SIG-M5 (cell line): Measurements from ENCODE around the gene RNF19B.

Source experiments
- DNase-seq: peaks from one replicate; lab custom pipeline; 2025; lab: John Stamatoyannopoulos, UW

The RNF19B gene

DNA sequence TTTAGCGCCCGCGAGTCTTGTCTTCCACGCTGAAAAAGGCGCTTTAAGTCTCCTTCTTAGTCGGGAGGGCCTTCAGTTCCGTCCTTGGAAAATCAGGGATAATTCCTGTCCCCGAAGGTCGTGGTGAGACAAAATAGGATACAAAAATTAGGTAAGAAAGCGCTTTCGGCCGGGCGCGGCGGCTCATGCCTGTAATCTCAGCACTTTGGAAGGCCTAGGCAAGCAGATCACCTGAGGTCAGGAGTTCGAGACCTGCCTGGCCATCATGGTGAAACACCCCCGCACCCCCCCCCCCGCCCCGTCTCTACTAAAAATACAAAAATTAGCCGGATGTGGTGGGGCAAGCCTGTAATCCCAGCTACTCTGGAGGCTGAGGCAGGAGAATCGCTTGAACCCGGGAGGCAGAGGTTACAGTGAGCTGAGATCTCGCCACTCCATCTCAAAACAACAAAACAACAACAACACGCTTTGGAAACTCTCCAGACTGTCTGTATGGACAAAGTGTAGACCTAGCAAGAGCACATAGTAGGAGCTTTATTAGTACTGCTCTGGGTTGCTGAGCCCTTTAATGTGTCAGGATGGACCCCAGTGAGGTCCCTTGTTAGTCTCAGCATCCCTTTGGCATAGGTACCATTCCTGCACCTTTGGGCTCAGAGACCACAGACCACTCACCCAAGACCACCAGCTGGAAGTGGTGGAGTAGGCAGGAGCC lies 62.6 kb downstream of the RNF19B start:
- DNase-seq, result no peak

DNA sequence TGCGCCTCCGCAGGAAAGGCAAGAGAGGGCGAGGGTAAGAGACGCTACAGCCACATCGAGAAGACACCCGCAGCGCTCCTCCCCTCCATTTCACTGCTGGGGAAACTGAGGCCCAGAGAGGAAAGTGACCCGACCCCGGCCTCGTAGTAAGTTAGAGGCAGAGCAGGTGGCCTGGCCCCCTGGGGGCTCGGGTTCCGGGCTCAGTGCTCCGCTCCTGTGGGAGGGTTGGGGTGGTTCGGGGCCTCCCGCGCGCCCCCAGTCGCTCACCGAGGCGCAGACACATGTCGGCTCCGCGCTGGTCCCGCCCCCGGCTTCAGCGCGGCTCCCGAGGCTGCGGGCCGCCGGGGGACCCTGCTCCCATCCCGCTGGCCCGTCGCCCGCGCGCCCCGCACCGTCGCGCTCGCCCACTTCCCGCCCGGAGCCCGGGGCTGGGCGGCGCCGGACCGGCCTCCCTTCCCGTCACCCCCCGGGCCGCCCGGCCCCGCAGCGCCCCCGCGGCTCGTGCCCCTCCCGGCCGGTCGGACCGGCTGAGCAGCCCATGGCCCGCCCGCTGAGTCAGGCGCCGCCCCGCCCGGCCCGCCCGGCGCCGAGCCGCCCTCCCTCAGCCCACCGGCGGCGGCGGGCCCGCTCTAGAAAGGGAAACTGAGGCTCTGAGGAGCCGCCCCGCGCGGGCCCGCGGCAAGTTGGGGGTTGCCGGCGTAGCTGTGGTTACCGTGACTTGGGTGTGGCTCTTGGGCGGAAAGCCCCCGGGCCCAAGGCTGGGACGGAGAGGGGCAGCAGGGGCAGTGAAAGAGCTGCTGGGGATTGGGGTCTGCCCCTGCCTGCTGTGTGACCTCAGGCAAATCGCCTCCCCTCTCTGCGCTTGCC lies 63.4 kb downstream of the RNF19B start, which contains the start of gene TMEM54:
Gene TMEM54 (minus strand): TSS at position 434 of the 867 bp plus-strand sequence. CDS start 151 bp downstream, at position 283.
- no peak for DNase-seq

DNA sequence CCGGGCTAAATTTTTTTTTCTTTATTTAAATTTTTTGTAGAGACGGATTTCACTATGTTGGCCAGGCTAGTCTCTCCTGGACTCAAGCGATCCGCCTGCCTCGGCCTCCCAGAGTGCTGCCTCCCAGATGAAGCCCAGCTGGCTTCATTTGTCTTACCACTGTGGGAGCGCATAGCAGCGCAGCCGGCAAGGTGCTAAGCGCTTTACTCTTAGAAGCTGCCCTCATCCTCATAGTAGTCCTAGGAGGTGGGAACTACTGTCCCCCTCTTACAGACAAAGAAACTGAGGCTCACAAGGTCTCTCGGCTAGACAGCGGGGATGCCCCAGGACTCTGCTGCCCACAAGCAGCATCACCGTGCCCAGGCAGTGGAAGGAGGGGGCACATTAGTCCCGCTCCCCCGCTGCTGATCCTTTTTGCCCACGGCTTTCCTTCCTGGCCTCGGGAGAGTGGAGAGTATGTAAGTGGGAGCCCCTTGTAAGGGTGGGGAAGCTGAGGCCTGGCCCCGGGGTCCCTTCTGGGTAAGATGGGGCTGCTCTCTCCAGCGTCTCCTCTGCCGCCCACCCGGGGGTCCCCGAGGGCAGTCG lies 64.1 kb downstream of the RNF19B start:
- no peak for DNase-seq

DNA sequence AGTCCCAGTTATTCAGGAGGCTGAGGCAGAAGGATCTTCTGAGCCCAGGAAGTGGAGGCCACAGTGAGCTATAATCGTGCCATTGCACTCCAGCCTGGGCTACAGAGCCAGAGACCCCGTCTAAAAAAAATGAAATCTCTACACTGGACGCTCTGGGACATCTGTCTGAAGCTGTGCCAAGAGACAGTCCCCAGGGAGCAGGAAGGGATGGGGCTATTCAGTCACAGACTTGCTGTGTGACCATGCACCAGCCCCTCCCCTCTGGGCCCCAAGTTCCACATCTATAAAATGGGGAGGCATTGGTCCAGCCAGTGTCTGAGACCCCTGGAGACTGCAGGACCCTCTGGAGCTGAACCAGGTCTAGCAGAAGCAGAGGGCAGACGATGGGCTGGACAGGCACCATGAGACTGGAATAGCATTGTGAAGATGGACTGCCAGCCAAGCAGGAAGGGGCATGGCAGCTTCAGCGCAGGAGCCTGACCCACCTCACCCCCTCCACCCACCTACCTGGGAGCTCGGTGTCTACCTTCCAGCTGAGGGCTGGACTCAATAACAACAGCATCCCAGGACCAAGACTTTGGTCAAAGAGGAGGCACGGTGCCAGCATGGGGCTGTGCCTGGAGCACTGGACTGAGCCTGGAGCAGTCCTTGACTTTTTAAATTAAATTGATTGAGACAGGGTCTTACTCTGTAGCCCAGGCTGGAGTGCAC lies 64.9 kb downstream of the RNF19B start:
- no peak for DNase-seq

DNA sequence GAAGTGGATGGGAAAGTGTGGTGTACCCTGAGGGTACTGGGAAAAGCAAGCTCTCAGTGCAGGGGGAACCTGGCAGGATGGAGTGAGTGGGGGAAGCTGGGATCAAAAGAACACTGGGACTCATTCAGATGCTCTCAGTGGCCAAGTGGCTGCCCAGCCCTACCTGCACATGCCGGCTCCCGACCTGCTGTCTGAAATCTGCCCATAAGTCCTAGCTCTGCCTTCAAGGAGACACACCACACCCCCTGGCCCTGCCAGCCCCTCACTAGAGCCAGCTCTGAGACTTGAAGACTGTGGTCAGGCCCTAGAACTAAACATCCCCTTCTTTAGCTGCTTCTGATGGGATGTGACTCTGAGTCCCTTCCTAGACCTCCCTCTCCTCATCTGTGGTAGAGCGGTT lies 65.7 kb downstream of the RNF19B start:
- no peak for DNase-seq

DNA sequence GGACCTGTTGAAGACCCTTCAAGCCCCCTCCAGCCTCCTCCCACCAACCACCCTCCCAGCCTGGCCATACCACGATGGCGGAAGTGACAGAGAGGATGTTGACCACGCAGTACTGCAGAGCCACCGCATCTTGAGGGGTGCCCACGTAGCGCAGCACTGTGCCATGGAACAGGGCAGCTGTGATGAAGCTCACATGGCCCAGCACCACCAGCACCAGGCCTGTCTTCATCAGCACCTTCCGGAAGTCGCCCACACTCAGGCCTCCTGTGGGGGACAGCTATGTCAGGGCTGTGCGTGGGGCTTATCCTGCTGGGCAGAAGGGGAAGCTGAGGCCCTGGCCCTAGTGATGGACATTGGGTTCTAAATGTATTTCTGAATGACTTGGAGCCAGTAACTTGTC lies 66.6 kb downstream of the RNF19B start:
- no peak for DNase-seq

DNA sequence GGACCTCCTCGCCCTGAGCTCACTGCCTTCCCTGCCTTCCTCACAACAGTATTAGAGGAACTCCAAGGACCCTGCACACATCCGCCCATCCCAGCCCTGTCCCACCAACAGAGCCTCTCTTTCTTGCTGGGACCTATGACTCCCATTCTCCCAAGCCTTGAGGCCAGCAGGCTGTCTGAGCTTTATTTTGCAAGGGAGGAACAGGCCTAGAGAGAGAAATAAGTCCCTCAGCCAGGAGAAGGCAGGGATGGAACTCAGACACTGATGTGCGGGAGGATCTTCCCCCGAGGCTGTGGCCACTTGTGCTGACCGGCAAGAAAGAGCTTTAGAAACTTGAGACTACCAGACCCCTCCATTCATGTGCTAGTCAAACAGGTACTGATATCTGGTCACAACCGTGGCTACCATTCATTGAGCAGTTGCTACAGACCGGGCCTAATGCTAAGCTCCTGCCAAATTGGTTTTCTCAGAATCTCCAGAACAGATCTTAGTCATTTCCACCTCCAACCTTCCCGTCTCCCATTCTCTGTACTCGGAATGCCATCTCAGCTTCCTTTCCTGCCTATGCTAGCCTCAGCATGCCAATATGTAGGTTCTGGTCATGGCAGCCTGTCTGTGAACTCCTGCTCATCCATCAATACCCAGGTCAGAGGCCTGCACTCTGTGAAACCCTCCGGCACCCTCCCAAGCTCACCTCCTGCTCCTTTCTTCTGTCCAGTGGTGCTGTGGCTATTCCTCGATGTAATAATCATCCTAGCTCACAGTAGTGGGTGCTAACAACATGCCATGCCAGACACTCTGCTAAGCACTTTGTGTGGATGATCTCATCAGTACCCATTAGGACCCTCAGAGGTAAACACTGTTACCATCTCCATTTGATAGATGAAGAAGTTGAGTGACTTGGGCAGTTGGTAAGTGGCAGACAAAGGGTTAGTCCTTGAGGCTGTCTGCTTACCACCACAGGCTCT lies 67.2 kb downstream of the RNF19B start:
- no peak for DNase-seq

DNA sequence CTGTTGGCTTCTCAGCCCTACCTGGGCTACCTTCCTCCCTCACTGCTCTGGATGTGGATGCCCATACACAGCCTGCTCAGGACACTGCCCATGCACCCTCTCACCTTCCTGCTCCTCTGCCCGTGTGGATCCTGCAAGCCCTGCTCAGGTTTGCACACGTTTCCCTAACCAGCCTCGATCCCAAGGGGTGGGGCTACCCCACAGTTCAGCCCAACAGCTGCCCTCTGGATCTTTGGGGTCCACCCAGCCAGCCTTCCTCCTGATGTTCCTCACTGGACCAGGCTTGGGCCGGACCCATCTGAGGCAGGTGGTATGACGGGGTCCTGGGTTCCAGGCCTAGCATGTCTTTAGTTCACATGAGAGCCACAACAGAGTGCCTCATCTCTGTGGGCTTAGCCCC lies 68.2 kb downstream of the RNF19B start:
- DNase-seq, result no peak

DNA sequence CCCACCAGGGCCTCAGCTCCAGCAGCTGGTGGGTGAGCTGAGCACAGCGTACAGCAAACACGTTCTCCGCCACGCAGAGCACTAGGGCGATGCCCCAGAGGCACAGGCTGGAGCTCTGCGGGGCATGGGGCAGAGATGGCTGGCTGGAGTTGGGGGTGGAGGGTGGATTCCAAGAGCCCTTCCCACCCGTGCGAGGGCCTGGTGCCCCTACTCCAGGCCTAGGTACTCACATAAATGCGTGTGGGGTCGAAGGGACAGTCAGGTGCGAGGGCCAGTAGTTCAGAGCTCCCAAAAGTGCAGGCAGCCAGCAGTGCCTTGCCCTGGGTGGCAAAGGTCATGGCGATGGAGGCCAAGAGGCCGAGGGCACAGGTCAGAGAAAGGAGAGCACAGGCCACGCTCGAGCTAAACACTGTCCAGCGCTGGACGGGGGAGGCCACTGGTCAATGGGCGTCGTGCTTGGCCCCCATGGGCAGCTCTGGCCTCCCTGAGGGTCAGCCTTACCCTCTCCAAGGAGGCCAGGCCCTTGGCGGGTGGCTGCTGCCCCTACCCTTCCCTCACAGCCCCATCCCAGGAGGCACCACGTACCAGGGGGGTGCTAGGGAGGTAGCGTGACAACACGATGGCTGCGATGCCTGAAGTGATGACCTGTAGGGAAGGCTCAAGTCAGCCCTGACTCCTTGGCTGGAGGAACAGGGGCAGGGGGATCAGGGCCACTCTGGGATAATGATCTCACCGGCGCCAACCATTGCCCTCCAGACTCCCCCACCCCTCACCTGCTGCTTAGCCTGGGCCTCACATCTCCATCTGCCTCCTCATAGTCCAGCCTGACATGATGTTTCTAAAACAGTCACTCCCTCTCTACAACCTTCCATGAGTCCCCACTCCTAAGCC lies 69.0 kb downstream of the RNF19B start:
- no peak for DNase-seq

DNA sequence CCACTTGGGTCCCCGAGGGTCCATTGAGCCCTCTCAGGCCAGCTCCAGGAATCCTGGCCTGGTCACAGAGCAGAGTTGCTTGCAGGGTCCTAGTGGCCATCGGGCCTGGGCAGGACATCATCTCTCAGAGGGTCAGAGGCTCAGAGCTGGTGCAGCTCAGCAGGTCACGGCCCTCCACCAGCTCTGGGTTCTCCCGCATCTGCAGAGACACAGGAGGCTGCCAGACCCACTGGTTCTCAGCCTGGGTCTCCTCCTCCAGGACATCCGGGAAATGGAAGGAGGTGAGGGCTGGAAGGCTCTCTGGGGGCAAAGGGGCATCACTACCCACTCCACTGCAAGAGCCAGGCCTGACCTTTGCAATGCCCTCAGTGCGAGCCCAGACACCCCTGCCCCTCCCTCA lies 69.9 kb downstream of the RNF19B start:
- no peak for DNase-seq

DNA sequence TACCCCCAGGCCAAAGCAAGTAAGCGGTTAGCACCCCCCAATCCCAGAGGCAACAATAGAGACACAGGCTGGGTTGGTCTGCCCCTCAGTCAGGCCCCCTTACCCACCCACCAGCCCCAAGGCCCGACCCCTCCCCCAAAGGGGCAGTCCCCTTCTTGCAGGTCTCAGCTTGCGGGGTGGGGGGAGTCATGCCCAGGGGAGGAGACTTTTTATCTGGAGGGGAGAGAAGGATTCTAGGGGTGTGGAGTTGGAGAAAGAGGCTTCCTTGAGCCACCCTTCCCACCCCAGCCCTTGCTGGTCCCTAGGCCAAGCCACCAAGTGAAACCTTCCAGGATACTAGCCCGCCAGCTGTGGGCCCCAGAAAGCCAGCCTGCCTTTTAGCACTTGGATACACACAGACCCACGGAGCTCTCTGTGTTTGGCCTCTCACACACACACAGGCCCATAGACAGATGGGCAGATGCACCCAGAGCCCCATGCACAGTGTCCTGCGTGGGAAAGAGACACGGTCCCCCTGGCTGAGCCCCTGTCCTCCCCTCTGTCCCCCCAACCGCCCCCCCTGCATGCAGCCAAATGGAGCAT lies 70.5 kb downstream of the RNF19B start:
- DNase-seq, result no peak

DNA sequence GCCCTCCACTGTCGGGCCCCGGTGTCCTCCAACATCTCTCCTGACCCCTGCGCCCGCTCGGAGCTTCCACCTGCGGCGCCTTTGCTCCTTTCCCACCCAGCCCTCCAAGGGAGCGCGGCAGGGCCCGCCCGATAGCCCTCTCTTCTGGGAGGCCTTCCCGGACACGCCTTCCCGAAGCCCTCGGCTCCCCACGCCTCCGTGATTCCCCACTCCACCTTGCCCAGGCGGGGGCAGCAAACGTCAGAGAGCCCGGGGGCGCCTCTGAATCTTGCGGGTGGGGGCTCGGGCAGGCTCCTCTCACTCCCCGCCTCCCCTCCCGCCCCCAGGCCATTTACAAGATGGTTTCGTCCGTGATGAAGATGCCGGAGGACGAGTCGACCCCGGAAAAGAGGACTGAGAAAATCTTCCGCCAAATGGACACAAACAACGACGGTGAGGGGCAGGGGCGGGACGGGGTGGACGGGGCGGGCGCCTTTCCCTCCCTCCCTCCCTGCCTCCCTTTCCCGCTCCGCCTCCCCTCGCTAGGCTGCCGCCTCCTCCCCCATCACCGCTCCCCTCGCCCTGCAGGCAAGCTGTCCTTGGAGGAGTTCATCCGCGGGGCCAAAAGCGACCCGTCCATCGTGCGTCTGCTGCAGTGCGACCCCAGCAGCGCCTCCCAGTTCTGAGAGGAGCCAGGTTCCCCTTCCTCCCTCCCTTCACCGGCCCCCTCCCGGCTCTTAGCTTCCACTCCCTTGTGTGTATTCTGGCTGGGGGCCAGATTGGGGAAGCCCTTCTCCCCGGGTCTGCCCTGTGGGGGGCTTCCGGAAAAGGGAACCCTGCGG lies 71.2 kb downstream of the RNF19B start:
- DNase-seq, result no peak

DNA sequence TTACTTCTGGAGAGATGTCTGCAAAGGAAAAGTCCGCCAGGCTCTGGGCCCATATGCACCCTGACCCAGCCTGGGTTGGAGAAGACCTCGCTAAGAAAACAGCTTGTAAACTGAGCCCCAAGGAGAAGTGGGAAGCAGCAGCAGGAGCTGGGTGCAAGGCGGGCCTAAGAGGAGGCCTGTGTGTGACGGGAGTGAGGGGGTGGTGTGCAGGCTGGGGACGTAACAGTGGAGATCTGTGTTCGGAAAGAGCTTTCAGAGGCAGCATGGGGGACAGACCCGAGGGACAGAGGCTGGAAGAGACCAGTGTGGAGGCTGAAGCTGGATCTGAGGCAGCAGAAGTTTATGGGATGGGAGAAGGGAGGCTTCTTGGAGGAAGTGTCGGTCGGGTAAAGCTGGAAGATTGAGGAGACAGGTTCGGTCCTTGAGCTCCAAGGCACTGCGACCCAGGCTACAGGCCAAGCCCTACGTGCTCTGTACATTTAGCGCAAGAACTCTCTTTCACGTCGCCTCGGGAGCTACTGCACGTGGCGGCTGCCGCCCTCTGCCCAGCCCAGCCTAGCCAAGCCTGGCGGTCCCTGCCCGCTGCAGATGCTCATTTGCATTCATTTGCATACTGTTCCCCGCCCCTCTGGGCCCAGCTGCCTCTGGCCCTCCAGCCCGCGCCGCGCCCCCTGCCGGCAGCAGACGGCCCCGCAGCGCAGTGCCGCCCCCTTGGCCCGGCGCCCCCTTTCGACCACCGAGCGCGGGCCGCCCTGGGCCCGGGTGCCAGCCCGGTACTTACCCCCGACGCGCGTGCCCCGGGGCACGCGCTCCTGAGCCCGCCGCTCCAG lies 72.0 kb downstream of the RNF19B start:
- DNase-seq, result no peak

DNA sequence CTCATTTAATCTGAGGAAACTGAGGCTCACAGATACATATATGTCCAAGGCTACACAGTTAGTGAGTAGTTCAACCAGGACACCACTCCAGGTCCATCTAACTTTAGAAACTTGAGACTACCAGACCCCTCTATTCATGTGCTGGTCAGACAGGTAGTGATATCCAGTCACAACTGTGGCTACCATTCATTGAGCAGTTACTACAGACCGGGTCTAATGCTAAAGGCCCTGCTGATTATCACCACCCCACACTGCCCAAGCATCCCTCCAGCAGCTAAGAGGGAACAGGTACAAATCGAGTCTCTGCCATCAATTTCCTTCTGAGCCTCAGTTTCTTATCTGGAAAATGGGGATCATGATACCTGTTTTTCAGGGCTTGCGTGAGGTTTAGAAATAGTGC lies 73.0 kb downstream of the RNF19B start:
- no peak for DNase-seq

DNA sequence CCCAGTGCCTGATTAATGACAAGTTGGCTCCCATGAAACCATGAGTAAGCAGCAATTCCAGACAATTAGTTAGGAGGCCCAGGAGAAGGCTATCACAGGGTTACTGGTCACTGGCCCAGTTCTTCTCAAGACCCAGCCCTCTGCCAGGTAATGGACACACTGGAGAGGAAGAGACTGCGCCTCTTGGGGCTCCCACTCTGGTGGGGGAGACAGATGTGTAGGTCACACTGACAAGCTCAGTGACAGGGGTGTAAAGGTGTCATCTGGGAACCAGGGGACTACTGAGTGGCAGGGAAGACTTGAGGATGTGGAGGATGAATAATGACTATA lies 73.4 kb downstream of the RNF19B start:
- DNase-seq, result no peak

DNA sequence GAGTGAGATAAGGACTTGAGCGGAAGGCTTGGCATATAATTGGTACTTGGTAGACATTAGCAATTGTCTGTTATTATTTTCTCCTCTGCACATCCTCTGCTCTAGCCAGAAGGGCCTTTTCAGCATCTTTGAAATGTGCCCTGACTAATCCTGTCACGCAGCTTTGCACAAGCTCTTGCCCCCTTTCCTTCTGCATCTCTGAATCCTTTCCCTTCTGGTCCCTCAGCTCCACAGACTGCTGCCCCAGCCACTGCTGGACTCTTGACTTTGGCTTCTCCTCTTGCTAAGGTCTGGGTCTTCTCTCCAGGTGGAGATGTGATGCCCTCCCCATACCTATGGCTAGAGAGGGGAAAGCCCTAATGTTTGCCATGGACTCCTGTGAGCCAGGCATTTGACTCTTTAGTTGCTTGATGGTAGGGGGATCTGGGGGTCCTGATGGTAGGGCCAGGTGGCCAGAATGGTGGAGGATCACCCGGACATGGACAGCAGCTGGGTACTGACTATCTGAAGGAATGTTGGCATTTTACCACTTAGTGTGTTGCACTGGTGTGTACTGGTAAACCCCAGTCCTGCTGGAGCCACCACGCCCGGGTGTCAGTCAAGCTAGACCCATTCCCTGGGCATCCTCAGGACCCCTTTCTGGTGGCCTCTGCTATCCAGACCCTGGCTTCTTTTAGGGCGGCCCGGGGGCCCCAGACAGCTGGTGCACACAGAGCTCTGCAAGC lies 73.9 kb downstream of the RNF19B start:
- no peak for DNase-seq

DNA sequence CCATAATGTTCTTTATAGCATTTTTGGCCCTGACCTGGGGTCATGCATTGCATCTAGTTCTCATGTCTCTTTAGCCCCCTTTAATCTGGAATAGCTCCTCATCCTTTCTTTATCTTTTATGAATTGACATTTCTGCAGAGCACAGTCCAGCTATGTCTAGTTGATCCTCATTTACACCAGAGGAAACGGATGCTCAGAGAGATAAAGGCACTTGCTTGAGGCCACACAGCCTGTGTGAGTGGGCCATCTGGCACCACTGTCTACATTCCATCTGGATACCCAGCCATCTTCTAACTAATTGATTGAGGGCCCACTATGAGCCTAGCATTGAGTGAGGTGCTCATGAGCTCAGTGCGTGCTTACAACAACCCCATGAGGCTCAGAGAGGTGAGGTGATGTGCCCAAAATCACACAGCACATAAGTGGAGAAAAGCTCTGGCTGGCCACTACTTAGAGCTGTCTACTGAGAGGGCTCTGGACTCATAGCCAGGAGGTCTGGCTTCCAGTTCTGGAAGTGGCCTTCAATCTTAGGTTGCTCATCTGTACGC lies 74.8 kb downstream of the RNF19B start:
- no peak for DNase-seq
